Activated CD8-positive, alpha-beta T cell treated with anti-CD3 and anti-CD28 coated beads, Interleukin-2, amount 10 ng/mL, durations not matched to agents 7 days and 5 days (primary cell): ENCODE data around the gene MYRIP. TPM values are rescaled to one million over a fixed set of nuclear protein-coding genes. Genes with fewer than 3 reads are reported as not detected.

ENCODE experiments used
- ATAC-seq: fragments of 150-1000 bp; cut with Tn5 transposase; one replicate; pipeline ENCODE4 v1.10.0; 2021; ENCODE audit warnings: moderate library complexity
- CTCF ChIA-PET: fragments of 350-600 bp; sonication (Branson Sonifier 250); formaldehyde crosslinking; loops from one replicate; lab custom pipeline; 2021; ENCODE audit warnings: antibody characterized with exemption; lab: Charles Lee
- POLR2A ChIA-PET: fragments of 350-600 bp; sonication (Branson Sonifier 250); formaldehyde crosslinking; loops from one replicate; lab custom pipeline; 2021; ENCODE audit warnings: antibody characterized with exemption; lab: Charles Lee
- DNase-seq: peaks from one replicate; pipeline ENCODE4 v3.0.0-alpha.2; 2020
- H3K27ac Mint-ChIP-seq: one replicate; pipeline ENCODE4 v1.8.0; 2021; ENCODE audit warnings: mild to moderate bottlenecking, mixed read lengths
- H3K27me3 Mint-ChIP-seq: one replicate; pipeline ENCODE4 v1.8.0; 2021; ENCODE audit warnings: low read depth, mixed read lengths
- H3K36me3 Mint-ChIP-seq: one replicate; pipeline ENCODE4 v1.8.0; 2021; ENCODE audit warnings: low read depth, mixed read lengths
- H3K4me1 Mint-ChIP-seq: one replicate; pipeline ENCODE4 v1.8.0; 2021; ENCODE audit warnings: low read depth, mixed read lengths
- H3K4me3 Mint-ChIP-seq: one replicate; pipeline ENCODE4 v1.8.0; 2021; ENCODE audit warnings: mild to moderate bottlenecking, mixed read lengths
- H3K9me3 Mint-ChIP-seq: one replicate; pipeline ENCODE4 v1.8.0; 2022; ENCODE audit warnings: mixed read lengths; ENCODE audit not compliant: insufficient read depth
- total RNA-seq, 2 experiments: library from RNA; stranded (reverse); gene quantifications; one replicate each; pipeline ENCODE4 v1.2.3, GENCODE V29; 2021

Gene MYRIP
- total RNA-seq, 2 experiments from 2014 or later, result not detected

DNA sequence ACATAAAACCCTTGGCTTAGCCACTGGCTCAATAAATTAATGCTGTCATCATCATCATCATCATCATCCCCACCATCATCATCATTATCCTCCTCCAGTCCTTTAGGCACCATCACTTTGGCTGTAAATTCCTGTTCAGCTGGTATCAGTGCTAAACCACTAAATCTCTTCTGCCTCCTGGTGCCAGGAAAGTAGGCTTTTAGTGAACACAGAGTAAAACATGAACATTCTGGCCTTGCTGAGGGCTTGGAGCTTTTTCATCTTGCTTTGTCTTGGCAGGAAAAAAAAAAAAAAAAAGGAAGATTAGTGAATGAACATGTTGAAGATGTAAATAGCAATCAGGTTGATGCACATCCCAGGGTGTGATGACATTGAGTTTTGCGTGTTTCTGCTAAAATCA is 432.8 kb downstream of the MYRIP start:
- ATAC-seq, result no peak
- no peaks in the 10 kb centered on the region for H3K9me3 Mint-ChIP-seq
- H3K27ac Mint-ChIP-seq, result no peak overlapping the region
- DNase-seq, result no peak
- H3K36me3 Mint-ChIP-seq, result no peaks in the 10 kb centered on the region
- POLR2A ChIA-PET, result no interaction called here
- CTCF ChIA-PET, result no interaction called here
- H3K27me3 Mint-ChIP-seq, result no peaks in the 10 kb centered on the region
- H3K4me1 Mint-ChIP-seq, result no peaks in the 10 kb centered on the region
- H3K4me3 Mint-ChIP-seq, result no peak overlapping the region

DNA sequence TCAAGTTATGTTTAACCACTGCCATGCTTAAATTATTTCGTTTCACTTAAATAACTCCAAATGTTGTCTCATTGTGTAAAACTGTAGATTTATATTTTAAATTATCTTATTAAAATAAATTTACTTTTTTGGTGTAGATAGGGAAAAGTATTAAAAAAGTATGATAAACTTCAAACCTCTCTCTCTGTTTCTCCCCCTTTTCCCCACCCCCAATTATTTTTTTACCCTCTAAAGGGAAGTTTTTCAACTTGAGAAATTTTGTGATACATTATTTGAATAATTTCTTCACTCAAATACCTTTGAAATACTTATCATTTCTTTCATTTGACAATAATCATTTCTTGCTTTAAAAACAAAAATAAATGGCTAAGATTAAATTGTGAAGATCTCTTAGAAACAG is 433.2 kb downstream of the MYRIP start:
- POLR2A ChIA-PET, result no interaction called here
- H3K36me3 Mint-ChIP-seq, result no peaks in the 10 kb centered on the region
- no peaks in the 10 kb centered on the region for H3K27me3 Mint-ChIP-seq
- no peak overlapping the region for H3K4me3 Mint-ChIP-seq
- H3K27ac Mint-ChIP-seq, result no peak overlapping the region
- no peaks in the 10 kb centered on the region for H3K4me1 Mint-ChIP-seq
- CTCF ChIA-PET, result no interaction called here
- DNase-seq, result no peak
- no peaks in the 10 kb centered on the region for H3K9me3 Mint-ChIP-seq
- no peak for ATAC-seq

DNA sequence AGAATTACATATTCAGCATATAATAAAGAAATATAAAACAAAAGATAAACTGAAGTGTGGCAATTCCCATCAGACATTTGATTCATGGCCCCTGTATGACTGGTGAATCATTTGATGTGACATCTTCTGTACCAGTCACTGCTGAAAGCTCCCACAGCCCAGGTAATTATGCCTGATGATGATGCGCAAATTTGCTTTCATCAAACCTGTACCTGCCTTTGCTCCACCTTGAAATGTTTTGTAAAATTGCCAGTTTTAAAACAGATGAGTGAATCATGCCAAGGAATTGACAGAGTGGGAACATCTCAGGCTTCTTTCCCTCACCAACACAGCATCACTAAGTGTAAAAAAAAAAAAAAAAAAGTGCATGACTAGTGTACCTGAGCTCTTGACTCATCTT is 433.6 kb downstream of the MYRIP start:
- no peaks in the 10 kb centered on the region for H3K36me3 Mint-ChIP-seq
- H3K27ac Mint-ChIP-seq, result no peak overlapping the region
- H3K4me3 Mint-ChIP-seq, result no peak overlapping the region
- DNase-seq (no peak), ATAC-seq (no peak)
- no peaks in the 10 kb centered on the region for H3K9me3 Mint-ChIP-seq
- ChIA-PET CTCF (no interaction called here), POLR2A (no interaction called here)
- H3K4me1 Mint-ChIP-seq, result no peaks in the 10 kb centered on the region
- H3K27me3 Mint-ChIP-seq, result no peaks in the 10 kb centered on the region

DNA sequence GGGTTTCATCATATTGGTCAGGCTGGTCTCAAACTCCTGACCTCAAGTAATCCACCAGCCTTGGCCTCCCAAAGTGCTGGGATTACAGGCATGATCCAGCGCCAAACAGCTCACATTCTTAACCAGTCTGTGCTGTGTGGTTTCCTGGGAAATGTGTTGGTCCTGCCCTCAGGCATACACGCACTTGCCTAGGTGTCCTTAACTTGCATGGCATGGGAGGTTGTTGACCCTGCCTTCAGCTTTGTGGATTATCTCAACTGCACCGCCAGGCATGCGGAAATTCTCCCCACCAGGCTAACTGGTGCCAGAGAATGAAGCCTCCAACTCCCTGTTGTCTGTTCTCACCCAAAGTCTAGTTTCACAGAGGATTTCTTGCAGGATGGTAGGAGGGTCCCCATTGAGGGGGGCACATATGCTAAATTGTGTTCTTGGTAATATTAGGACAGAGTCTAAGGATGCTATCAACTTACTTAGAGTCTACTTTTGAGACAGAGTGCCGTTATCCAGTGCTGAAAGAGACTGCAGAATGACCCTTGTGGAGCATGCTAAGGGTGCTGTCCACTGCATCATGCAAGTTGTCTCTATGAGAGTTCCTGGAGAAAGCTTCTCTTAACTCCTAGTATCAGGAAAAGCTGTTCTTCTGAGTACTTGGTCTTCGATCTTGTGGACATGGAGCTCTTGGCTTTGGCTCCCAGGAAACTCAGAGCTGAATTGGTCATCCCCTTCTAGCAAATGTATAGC is 438.5 kb downstream of the MYRIP start:
- no peaks in the 10 kb centered on the region for H3K27me3 Mint-ChIP-seq
- no peak for ATAC-seq
- H3K4me3 Mint-ChIP-seq, result no peak overlapping the region
- ChIA-PET POLR2A (no interaction called here), CTCF (no interaction called here)
- H3K4me1 Mint-ChIP-seq, result no peaks in the 10 kb centered on the region
- no peaks in the 10 kb centered on the region for H3K9me3 Mint-ChIP-seq
- H3K36me3 Mint-ChIP-seq, result no peaks in the 10 kb centered on the region
- no peak overlapping the region for H3K27ac Mint-ChIP-seq
- no peak for DNase-seq

DNA sequence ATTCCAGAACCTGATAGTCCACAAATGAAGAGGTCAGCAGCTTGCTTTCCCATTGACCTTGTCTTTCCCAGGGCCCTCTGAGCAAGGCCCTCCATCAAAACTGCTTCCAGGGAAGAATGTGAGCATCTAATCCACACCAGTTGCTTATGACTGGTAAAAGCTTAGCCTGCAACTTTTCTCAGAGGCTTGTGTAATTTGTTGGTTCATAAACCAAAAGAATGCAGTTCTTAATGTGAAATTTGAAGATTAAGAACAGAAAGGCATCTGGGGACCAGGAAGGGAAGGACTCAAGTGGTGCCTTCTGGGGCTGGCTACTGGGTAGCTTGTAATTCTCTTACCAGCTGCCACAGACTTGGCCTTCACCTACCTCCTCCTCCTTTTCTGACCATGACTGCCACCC is 439.2 kb downstream of the MYRIP start:
- no peaks in the 10 kb centered on the region for H3K4me1 Mint-ChIP-seq
- no peak overlapping the region for H3K4me3 Mint-ChIP-seq
- no peaks in the 10 kb centered on the region for H3K36me3 Mint-ChIP-seq
- no peaks in the 10 kb centered on the region for H3K9me3 Mint-ChIP-seq
- CTCF ChIA-PET, result no interaction called here
- no peaks in the 10 kb centered on the region for H3K27me3 Mint-ChIP-seq
- H3K27ac Mint-ChIP-seq, result no peak overlapping the region
- no peak for DNase-seq
- no peak for ATAC-seq
- POLR2A ChIA-PET, result no interaction called here

DNA sequence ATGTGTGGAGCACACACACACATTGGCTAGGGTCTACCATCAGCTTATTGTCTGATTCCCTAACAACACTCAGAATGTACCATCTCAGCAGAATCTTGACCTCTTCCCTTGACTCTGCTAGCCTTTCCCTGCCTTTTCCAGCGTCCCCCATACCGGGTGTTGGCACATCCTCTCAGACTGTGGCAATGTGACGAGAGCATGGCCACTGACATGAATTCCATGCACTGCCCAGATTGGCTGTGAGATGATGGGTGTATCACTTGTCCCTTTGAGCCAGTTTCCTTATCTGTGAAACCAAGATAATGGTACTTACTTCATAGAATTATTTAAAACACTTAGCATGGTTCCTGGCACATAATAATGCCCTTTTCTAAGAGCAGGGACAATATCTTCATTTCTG is 439.8 kb downstream of the MYRIP start:
- Mint-ChIP-seq H3K4me1 (no peaks in the 10 kb centered on the region), H3K4me3 (no peak overlapping the region), H3K36me3 (no peaks in the 10 kb centered on the region), H3K27me3 (no peaks in the 10 kb centered on the region), H3K27ac (no peak overlapping the region), H3K9me3 (no peaks in the 10 kb centered on the region)
- POLR2A ChIA-PET, result no interaction called here
- CTCF ChIA-PET, result no interaction called here
- ATAC-seq (no peak), DNase-seq (no peak)

DNA sequence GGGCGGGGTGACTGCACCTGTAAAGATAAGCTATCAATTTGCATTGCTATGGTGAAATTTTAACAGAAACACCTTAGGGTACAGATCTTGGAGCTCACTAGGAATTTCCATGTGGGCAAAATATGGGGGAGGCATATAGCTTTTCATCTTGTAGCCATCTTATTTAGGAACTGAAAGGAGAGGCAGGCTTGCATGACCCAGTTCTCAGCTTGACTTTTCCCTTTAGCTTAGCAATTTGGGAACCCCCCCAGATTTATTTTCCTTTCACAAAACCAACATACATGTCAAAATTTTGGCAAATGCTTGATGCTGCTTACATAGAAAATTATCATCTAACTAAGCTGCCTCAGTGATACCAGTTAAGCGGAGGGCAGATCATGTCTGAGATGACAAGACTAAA is 445.1 kb downstream of the MYRIP start:
- Mint-ChIP-seq H3K27ac (no peak overlapping the region), H3K27me3 (no peaks in the 10 kb centered on the region), H3K9me3 (no peaks in the 10 kb centered on the region), H3K36me3 (no peaks in the 10 kb centered on the region), H3K4me3 (no peak overlapping the region), H3K4me1 (no peaks in the 10 kb centered on the region)
- ATAC-seq (no peak), DNase-seq (no peak)
- CTCF ChIA-PET, result no interaction called here
- POLR2A ChIA-PET, result no interaction called here

DNA sequence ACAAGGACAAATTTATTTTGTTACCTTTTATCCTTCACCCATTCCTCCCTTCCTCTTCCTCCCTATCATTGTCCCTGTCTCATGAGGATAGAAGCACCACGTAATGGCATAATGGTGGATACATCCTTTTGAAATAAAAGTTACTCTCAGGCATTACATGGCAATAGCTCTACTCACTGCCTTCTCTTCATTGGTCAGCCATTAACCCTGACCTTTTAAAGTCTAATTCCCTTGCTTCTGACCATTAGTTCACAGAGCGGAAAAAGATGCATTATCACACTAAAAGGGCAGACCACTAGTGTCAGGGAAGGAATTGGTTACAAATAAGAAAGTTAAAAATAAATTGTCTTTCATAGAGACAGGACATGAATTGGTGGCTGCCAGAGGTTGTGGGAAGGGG is 445.5 kb downstream of the MYRIP start:
- Mint-ChIP-seq H3K4me1 (no peaks in the 10 kb centered on the region), H3K27ac (no peak overlapping the region), H3K27me3 (no peaks in the 10 kb centered on the region), H3K4me3 (no peak overlapping the region), H3K9me3 (no peaks in the 10 kb centered on the region), H3K36me3 (no peaks in the 10 kb centered on the region)
- ATAC-seq, result no peak
- ChIA-PET CTCF (no interaction called here), POLR2A (no interaction called here)
- no peak for DNase-seq

DNA sequence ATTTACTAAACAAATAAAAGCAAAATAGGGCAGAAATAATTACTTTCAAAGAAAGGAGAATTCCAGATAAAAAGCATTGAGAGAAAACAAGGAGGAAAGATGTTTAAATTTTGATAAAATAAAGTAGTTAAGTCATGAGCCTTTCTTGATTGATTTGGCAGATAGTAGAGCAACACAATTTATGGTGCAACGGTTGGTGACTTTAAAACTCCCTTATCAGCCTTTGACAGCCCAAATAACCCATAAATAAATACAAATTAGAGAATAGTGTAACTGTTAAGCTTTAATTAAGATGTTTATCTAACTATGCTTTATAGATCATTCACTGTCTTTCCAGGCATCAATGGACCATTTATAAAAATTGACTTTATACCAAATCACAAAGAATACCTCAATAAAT is 446.1 kb downstream of the MYRIP start:
- no peak for ATAC-seq
- H3K27ac Mint-ChIP-seq, result no peak overlapping the region
- POLR2A ChIA-PET, result no interaction called here
- H3K36me3 Mint-ChIP-seq, result no peaks in the 10 kb centered on the region
- CTCF ChIA-PET, result no interaction called here
- no peak for DNase-seq
- no peaks in the 10 kb centered on the region for H3K4me1 Mint-ChIP-seq
- no peaks in the 10 kb centered on the region for H3K27me3 Mint-ChIP-seq
- no peaks in the 10 kb centered on the region for H3K9me3 Mint-ChIP-seq
- H3K4me3 Mint-ChIP-seq, result no peak overlapping the region

DNA sequence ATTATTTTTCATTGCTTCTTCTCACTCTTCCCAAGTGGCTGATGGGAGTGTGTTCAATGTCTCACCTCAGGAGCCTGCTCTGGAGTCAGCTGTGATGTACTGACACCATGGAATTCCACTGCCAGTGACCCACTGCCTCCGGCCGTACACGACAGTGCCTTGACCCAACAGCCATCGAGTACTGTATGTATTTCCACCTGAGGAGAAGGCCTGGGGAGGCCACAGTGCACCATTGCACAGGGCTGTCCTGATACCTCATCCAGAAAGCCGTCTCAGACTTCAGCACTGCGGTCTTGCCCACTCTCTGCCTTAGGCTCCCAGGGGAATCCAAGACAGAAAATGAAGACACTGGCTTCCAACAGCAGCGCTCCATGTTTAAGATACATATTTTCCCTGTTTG is 448.7 kb downstream of the MYRIP start:
- ChIA-PET CTCF (no interaction called here), POLR2A (no interaction called here)
- Mint-ChIP-seq H3K4me3 (no peak overlapping the region), H3K36me3 (no peaks in the 10 kb centered on the region), H3K4me1 (no peaks in the 10 kb centered on the region), H3K9me3 (no peaks in the 10 kb centered on the region), H3K27me3 (no peaks in the 10 kb centered on the region), H3K27ac (no peak overlapping the region)
- no peak for ATAC-seq
- DNase-seq, result no peak

DNA sequence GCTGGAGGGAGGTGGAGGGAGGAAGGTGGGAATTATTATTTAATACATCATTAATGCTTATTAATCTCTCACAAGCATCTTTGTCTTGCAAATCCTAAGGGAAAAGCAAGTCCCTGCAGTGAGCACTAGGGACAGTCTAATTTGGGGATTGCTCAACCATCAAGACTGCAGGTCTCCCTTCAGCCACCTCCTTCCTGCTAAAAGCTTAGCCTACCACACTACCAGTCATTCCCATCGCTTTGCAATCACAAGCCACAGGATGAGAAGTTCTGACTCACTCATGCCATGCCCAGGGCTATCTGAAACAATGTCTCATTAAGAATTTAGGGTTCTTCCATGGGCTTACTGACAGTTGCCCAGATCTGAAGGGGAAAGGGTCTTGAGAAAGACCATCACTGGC is 449.1 kb downstream of the MYRIP start:
- no peak overlapping the region for H3K27ac Mint-ChIP-seq
- no peaks in the 10 kb centered on the region for H3K4me1 Mint-ChIP-seq
- DNase-seq, result no peak
- no peak for ATAC-seq
- no peaks in the 10 kb centered on the region for H3K27me3 Mint-ChIP-seq
- no peaks in the 10 kb centered on the region for H3K36me3 Mint-ChIP-seq
- ChIA-PET CTCF (no interaction called here), POLR2A (no interaction called here)
- no peak overlapping the region for H3K4me3 Mint-ChIP-seq
- H3K9me3 Mint-ChIP-seq, result no peaks in the 10 kb centered on the region

DNA sequence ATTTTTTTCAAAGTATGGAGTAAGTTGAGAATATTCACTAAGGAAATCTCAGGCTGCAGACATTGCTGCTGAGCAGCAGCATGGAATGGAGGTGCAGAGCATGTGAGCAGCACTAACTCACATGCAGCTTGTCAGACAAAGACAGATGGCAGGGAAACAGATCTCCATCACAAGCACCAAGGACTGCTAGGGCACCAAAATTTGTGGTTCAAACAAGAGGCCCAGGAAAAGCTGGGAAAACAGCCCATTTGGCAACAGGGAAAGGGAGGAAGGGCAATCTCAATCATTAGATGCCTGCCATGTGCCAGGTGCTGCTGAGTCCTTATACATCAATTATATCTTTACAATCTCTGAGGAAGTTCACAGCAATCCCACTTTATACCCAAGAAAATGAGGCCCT is 452.9 kb downstream of the MYRIP start:
- Mint-ChIP-seq H3K4me3 (no peak overlapping the region), H3K4me1 (no peaks in the 10 kb centered on the region), H3K36me3 (no peaks in the 10 kb centered on the region), H3K9me3 (no peaks in the 10 kb centered on the region), H3K27me3 (no peaks in the 10 kb centered on the region), H3K27ac (no peak overlapping the region)
- no peak for DNase-seq
- ChIA-PET POLR2A (no interaction called here), CTCF (no interaction called here)
- no peak for ATAC-seq

DNA sequence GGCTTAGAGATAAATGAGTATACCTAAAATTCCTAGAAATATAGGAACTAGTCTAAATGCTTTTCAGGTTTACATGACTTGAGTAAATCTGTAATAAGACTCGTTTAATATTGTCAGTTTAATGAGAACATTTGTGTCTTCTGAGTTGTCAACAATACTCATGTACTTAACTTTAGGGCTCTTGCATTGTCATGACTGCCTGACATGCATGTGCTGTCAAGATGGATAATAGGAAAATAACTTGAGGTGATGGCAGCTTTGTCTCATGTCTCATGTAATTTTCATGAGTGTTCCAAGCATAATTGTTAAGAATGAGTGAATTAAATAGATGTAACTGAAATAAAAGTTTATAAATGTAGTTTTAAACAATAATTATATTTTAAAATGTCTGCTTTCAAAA is 455.0 kb downstream of the MYRIP start:
- ChIA-PET CTCF (no interaction called here), POLR2A (no interaction called here)
- Mint-ChIP-seq H3K27me3 (no peaks in the 10 kb centered on the region), H3K4me1 (no peaks in the 10 kb centered on the region), H3K27ac (no peak overlapping the region), H3K4me3 (no peak overlapping the region), H3K9me3 (no peaks in the 10 kb centered on the region), H3K36me3 (no peaks in the 10 kb centered on the region)
- DNase-seq, result no peak
- no peak for ATAC-seq
